Fibroblast of skin of left quadriceps (primary cell): ENCODE measurements around the gene ANKRD29.

Experiments used
- DNase-seq, 2 experiments: peaks; one replicate each; pipeline ENCODE4 v3.0.0-alpha.2; 2013; ENCODE audit warnings: low read depth in 2 of 2

ANKRD29 gene

GRCh38 chr18:23662309-23663263 is at the start of gene ANKRD29:
ANKRD29 (minus strand) TSS chr18:23662911; CDS start chr18:23662730, 181 bp downstream.
- no peak for DNase-seq

- DNase-seq = no peak
These were observed 49.7 kb upstream of the ANKRD29 start for GRCh38 chr18:23712445-23712844.

- no peak for DNase-seq
These were observed 48.7 kb upstream of the ANKRD29 start for GRCh38 chr18:23711426-23711825.

GRCh38 chr18:23710946-23711345 is 48.2 kb upstream of the ANKRD29 start:
- no peak for DNase-seq

- no peak for DNase-seq
These were observed 47.4 kb upstream of the ANKRD29 start for GRCh38 chr18:23710068-23710527.

- no peak for DNase-seq
These were observed 44.4 kb upstream of the ANKRD29 start for GRCh38 chr18:23706971-23707640.

- DNase-seq = no peak
These were observed 42.1 kb upstream of the ANKRD29 start for GRCh38 chr18:23704806-23705205.

GRCh38 chr18:23703987-23704384 is 41.3 kb upstream of the ANKRD29 start:
- no peak for DNase-seq

GRCh38 chr18:23703057-23703986 is 40.6 kb upstream of the ANKRD29 start:
- DNase-seq = peak; percentile 47 to 49

GRCh38 chr18:23702606-23703005 is 39.9 kb upstream of the ANKRD29 start:
- no peak for DNase-seq

- DNase-seq = no peak
These were observed 38.9 kb upstream of the ANKRD29 start for GRCh38 chr18:23701544-23702064.

GRCh38 chr18:23701017-23701416 is 38.3 kb upstream of the ANKRD29 start:
- no peak for DNase-seq

- DNase-seq = no peak
These were observed 32.1 kb upstream of the ANKRD29 start for GRCh38 chr18:23694637-23695430.

GRCh38 chr18:23693846-23694245 is 31.1 kb upstream of the ANKRD29 start:
- no peak for DNase-seq

- no peak for DNase-seq
These were observed 27.9 kb upstream of the ANKRD29 start for GRCh38 chr18:23690505-23691068.

GRCh38 chr18:23689616-23690504 is 27.1 kb upstream of the ANKRD29 start:
- DNase-seq = no peak

- DNase-seq = no peak
These were observed 26.4 kb upstream of the ANKRD29 start, which contains the start of gene LAMA3 for GRCh38 chr18:23689031-23689615. LAMA3 (plus strand) TSS chr18:23689453; CDS start chr18:23689684, 231 bp downstream.

- no peak for DNase-seq
These were observed 25.8 kb upstream of the ANKRD29 start for GRCh38 chr18:23688528-23688927.
